ENCODE measurements around the gene CCDC187.

The CCDC187 gene

DNA sequence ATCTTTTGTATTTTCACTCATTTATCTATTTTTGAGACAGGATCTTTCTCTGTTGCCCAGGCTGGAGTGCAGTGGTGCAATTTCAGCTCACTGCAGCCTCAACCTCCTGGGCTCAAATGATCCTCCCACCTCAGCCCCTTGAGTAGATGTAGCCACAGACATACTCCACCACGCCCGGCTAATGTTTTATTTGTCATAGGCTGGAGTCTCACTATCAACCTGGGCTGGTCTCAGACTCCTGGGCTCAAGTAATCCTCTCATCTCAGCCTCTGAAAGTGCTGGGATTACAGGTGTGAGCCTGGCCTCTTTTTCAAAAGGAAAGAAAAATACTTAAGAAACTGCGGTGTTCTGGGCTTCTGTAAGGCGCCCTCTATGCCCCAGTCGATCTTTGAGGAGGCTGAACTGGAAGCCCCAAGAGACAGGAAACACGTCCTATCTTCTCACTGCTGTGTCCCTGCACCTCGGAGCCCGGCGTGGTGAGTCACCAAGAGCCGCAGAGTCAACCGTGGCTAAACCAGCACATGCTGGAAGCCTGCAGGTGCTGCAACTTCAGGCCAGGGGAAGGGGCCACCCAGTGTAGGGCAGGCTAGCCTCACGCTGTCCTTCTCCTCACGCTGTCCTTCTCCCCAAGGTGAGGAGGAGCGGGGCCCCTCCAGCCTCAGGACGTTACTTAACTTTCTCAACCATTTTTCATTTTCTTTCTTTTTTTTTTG is 83.7 kb downstream of the CCDC187 start:
- no peak for DNase-seq
- Histone ChIP-seq H3K9me3 (no peaks in the 10 kb centered on the region), H3K4me1 (no peaks in the 10 kb centered on the region), H3K27ac (no peak overlapping the region), H3K36me3 (peaks cover 5 to 90% (median 73%) of the 10 kb centered on the region in 3 donors), H3K4me3 (no peak overlapping the region), H3K27me3 (no peaks in the 10 kb centered on the region)
- TF ChIP-seq, protein P1, sequence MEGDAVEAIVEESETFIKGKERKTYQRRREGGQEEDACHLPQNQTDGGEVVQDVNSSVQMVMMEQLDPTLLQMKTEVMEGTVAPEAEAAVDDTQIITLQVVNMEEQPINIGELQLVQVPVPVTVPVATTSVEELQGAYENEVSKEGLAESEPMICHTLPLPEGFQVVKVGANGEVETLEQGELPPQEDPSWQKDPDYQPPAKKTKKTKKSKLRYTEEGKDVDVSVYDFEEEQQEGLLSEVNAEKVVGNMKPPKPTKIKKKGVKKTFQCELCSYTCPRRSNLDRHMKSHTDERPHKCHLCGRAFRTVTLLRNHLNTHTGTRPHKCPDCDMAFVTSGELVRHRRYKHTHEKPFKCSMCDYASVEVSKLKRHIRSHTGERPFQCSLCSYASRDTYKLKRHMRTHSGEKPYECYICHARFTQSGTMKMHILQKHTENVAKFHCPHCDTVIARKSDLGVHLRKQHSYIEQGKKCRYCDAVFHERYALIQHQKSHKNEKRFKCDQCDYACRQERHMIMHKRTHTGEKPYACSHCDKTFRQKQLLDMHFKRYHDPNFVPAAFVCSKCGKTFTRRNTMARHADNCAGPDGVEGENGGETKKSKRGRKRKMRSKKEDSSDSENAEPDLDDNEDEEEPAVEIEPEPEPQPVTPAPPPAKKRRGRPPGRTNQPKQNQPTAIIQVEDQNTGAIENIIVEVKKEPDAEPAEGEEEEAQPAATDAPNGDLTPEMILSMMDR (IDR thresholded peaks at IDR 0.05), result no peak
- intact Hi-C loops (cut with DNase I; ENCODE audit: low total_unique reads), result no loop called here

DNA sequence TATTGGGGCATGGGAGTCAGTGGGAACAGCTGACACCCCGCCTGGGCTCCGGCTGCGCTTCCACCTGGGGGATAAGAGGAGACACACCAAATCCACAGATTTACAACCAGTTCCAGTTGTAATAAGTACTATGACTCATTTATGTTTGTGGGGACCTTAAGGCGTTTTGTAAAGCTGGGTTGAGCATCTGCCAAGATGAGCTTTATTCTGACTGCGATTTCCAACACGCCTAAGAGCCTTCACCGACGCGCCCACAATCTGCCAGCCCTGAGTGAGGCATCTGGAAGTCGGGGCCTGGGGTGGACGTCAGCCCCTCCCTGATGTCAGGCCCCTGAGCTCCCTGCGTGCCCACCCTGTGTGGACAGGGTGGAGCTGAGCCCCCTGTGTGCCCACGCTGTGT is 84.6 kb downstream of the CCDC187 start:
- Histone ChIP-seq H3K36me3 (peaks cover 14 to 94% (median 78%) of the 10 kb centered on the region in 3 donors), H3K4me3 (no peak overlapping the region), H3K4me1 (no peaks in the 10 kb centered on the region), H3K9me3 (no peaks in the 10 kb centered on the region), H3K27ac (no peak overlapping the region), H3K27me3 (no peaks in the 10 kb centered on the region)
- TF ChIP-seq, protein P1 (IDR thresholded peaks at IDR 0.05), result no peak
- no peak for DNase-seq
- intact Hi-C loops (cut with DNase I; ENCODE audit: low total_unique reads), result no loop called here

- H3K9me3 ChIP-seq, result no peaks in the 10 kb centered on the region
- H3K4me1 ChIP-seq, result no peaks in the 10 kb centered on the region
- TF ChIP-seq, protein P1 (IDR thresholded peaks at IDR 0.05), result no peak
- intact Hi-C loops (cut with DNase I; ENCODE audit: low total_unique reads), result no loop called here
- DNase-seq, result no peak
- no peak overlapping the region for H3K4me3 ChIP-seq
- H3K27me3 ChIP-seq, result no peaks in the 10 kb centered on the region
- H3K36me3 ChIP-seq, result peaks cover 20 to 94% (median 79%) of the 10 kb centered on the region in 3 donors
- no peak overlapping the region for H3K27ac ChIP-seq
These were observed 85.2 kb downstream of the CCDC187 start for GRCh38 chr9:136218673-136219072.

DNA sequence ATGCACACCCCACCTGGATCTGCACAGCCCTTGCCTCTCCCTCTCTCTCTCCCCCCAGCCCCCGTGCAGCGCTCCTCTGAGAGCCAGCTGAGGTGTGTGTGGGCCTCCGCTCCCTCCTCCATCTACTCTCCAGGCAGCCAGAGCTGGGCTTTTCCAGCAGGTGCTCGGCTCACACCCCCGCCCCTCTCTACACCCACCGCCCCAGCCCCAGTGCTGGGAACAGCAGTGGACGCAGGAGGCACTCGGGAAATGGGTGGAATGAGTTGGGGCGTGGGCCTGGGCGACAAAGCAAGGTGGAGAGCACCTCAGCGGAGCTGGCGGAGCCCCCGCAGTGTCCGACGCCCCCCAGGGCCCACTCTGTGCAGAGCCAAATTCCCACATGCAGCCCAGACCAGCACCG is 85.6 kb downstream of the CCDC187 start:
- H3K27ac ChIP-seq, result no peak overlapping the region
- intact Hi-C loops (cut with DNase I; ENCODE audit: low total_unique reads), result no loop called here
- no peaks in the 10 kb centered on the region for H3K9me3 ChIP-seq
- DNase-seq, result no peak
- no peaks in the 10 kb centered on the region for H3K27me3 ChIP-seq
- no peaks in the 10 kb centered on the region for H3K4me1 ChIP-seq
- no peak overlapping the region for H3K4me3 ChIP-seq
- peaks cover 24 to 94% (median 79%) of the 10 kb centered on the region in 3 donors for H3K36me3 ChIP-seq
- TF ChIP-seq, protein P1 (IDR thresholded peaks at IDR 0.05), result no peak

DNA sequence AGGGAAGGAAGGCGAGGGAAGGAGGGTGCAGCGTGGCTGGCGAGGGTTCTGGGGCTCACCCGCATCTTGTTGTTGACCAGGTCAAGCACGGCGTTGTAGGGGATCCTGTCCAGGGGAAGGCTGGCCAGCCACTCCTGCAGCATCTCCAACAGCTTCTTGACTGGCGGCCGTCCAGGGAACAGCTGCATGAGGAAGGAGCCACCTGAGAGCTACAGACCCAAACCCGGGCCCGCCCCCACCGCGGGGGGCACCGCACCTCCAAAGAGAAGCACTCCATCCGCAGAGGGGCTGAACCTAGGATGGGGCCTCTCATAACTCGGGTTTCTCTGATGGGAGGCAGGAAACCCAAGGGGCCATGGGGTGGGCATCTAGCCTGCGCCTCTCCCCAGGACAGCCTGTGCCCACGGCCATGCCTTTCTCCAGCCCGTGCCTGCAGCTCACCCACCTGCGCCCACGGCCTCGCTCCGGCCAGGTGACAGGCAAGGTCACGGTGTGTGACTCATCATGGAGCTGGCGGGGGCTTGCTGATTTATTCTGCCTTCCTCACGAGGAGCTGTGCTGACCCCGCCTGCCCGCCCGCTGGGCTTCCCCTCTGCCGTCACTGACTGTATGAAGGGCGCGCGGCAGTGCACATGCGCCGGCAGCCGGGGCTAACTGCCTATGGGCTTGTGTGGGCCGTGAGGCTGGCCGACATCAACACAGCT is 87.2 kb downstream of the CCDC187 start:
- Histone ChIP-seq H3K9me3 (no peaks in the 10 kb centered on the region), H3K27me3 (no peaks in the 10 kb centered on the region), H3K36me3 (peaks cover 27 to 85% (median 76%) of the 10 kb centered on the region in 3 donors), H3K27ac (no peak overlapping the region), H3K4me3 (no peak overlapping the region), H3K4me1 (no peaks in the 10 kb centered on the region)
- DNase-seq, result no peak
- TF ChIP-seq, protein P1 (IDR thresholded peaks at IDR 0.05), result no peak
- intact Hi-C loops (cut with DNase I; ENCODE audit: low total_unique reads), result no loop called here
